Islet precursor cell (in vitro differentiated cells): Measurements from ENCODE around the gene PDZK1IP1.
"Not testable (repeated sequence)": the region's sequence is repeated elsewhere in the genome, so short reads cannot be mapped to it uniquely, and the experiment has no call there.

ENCODE experiments used
- DNase-seq: peaks from one replicate; pipeline ENCODE4 v3.0.0-alpha.2; 2018

PDZK1IP1 gene

DNA sequence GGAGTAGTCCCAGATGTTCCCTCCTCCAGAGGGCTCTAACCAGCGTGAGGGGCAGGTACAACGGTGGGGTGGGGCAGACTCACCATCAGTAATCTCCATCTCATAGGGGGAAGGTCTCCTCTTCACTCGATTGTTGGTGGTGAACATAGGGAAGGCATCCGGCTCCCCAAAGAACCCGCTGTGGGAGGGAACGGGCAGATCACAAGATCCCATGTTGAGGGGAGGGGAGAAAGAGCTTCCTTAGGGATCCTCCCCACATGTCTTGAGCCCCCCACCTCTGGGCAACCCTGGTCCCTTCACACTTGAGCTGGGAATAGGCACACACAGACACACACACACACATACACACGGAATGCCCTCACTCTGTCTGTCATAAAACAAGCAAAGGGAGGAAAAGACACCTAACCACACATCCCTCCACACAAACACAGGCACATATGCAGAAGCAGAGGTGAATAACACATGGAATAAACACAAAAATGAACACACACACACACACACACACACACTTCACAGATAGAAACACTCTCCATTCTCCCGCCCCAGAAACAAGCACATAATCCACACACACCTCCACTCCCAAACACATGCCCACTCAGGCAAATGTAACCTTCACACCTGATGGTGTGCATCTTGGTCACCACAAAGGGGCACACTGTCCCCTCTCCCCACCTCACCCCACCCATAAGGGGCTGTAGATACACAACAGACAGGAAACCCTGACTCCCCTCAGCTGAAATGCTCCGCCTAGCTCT, 34.3 kb upstream of the PDZK1IP1 start:
- DNase-seq: no peak

DNA sequence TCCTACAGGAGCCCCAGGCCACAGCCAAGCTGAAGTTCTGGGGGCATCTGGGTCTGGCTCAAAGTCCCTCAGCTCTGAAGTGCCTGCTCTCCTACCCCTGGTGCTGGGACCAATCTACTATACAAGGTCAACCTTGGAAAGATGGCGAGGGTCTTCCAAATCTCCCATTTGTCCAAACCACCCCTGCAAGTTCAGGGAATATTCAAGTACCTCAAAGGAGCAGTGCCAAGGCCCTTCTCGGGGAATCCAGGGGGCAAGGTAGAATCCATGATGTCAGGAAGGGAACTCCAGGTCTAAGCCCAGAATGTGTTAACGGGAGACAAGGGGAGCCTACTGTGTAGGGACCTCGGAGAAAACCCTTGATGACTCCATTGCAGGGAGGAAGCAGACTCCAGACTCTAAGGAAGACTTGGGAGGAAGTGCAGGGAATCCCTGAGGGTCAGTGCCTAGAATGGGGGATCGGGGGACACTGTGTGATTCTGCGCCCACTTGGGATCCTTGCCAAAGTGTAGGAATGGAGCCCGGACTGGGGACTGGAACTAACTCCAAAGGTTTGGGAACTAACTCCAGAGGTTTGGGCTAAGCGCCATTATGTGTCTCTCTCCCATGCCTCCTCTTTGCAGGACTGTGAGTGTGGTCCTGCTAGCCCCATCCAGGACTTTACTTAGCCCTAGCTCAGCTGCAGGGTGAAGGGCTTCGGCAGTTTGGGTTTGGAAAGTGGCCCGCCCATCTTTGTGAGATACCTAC, 33.5 kb upstream of the PDZK1IP1 start:
- no peak for DNase-seq

- DNase-seq: no peak
Observed at GRCh38 chr1:47222476-47222875, 32.6 kb upstream of the PDZK1IP1 start.

DNA sequence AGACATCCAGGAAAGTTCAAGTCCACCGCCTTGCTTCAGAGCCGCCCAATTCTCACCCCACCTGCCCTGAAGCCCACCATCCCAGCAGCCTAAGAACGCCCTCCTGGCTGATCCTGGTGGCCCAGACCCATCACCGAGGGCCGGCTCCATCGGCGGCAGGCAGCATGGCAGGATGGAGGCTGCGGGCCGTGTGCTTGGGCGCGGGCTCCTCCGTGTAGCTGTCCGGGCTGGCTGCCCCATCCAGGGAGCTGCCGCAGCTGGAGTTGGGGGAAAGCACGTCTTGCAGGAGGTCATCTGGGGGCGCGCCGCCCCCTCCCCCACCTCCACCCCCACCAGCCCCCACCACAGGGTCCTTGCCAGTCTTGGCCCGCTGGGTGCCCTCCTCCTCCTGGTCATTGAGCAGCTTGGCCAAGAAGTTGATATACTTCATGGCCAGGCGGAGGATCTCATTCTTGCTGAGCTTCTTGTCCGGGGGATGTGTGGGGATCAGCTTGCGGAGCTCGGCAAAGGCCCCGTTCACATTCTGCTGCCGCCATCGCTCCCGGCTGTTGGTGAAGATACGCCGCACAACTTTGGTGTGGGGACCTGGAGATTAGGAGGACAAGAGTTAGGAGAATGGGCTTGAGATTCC, 29.9 kb upstream of the PDZK1IP1 start:
- DNase-seq: no peak

GRCh38 chr1:47219001-47219400, 29.2 kb upstream of the PDZK1IP1 start:
- DNase-seq: no peak

GRCh38 chr1:47216278-47217059, 26.6 kb upstream of the PDZK1IP1 start:
- no peak for DNase-seq

DNA sequence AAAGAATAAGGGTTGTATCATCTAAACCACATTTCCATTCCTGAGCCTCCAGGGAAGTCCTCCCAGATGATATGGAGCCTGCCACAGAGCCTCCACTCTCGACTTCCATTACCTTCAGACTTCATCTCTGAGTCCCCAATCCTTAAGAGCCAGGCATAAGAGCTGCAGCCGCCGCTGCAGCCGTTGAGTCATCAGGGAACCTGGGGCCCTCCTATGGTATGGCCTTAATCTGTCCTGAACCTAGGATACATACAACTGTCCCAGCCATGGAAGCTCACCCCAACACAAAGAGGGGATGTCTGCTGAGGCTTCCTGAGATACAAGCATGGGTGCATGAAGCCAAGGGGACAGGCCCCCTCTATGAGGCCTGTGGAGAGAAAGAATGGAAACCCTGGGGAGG, 25.9 kb upstream of the PDZK1IP1 start:
- DNase-seq: no peak

GRCh38 chr1:47214549-47214948, 24.7 kb upstream of the PDZK1IP1 start:
- no peak for DNase-seq

DNA sequence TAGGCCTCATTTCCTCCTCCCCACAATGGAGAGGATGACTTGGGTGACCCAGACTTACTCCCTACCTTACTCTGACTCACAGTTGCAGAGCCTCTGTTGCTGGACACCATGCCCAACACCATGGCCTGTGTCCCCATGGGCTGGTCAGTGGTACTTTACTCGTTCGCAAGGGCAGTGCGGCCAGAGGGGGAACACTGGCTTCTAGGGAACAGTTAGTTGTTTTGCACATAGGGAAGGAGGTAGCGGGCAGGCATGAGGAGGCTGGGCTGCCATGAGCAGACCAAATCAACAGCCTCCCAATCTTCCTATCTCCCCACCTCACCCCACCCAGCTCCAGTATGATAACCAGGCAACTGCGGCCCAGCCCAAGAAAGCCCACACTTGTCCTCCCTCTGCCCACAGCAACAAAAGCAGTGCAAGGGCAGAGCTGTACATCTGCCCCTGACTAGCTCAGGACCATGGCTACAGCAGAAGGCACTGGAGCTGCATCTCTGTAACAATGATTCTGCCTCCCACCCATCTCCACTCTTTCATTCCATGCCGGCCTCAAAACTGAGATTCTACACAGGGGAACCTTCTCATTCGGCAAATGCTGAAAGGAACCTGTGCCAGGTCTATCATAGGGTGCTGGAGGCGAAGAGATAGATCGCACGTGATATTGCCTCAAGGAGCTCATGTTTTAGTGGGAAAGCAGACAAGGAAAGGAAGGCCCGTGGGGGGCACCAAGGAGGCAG, 23.6 kb upstream of the PDZK1IP1 start:
- no peak for DNase-seq

DNA sequence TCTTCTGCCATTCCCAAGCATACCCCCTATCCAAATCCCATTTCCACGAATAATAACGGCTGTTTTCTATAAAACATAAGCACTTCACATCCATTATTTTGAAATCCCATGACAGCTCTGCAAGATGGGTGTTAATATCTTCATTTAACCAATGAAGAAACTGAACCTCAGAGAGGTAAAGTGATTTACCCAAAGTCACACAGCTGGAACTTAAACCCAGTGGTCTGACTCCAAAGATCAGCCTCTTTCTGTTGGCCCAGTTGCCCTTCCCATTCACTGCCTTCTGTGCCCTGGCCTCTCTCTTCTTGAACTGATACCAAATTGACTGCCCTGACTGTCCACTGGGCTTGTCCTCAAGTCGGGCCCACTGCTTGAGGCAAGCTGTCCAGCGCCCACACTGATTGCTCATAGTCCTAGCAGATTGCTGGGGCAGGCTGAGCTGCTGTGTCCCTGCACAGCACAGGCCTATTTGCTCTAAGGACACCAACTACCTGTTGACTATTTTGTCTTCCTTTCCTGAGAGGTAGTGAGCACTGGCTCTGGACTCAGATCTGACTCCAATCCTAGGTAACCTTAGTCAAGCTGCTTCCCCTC, 22.9 kb upstream of the PDZK1IP1 start:
- DNase-seq: no peak

DNA sequence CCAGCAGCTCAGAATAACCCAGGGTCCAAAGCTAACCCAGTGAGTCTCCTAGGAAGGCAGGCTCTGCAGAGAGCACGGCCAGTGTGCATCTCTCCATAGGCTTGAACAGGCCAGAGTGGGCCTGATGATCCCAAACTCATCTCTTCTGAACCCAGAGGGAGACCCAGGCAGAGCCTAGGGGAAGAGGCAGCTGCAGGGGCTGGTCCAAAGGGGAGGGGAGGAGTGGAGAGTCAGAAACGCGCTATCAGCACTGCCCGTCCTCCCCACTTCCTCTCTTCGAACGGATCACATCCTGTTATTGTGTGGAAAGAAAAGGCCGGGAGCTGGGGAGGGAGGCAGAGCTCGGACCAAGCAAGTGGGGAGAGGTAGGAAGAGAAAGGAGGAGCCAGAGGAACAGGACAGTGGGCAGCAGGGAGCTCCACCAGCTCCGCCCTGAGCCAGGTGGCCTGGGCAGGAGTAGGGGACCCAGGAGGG, 22.0 kb upstream of the PDZK1IP1 start:
- no peak for DNase-seq

- peak; percentile 88 for DNase-seq
Observed at GRCh38 chr1:47210666-47211065, 20.8 kb upstream of the PDZK1IP1 start.

DNA sequence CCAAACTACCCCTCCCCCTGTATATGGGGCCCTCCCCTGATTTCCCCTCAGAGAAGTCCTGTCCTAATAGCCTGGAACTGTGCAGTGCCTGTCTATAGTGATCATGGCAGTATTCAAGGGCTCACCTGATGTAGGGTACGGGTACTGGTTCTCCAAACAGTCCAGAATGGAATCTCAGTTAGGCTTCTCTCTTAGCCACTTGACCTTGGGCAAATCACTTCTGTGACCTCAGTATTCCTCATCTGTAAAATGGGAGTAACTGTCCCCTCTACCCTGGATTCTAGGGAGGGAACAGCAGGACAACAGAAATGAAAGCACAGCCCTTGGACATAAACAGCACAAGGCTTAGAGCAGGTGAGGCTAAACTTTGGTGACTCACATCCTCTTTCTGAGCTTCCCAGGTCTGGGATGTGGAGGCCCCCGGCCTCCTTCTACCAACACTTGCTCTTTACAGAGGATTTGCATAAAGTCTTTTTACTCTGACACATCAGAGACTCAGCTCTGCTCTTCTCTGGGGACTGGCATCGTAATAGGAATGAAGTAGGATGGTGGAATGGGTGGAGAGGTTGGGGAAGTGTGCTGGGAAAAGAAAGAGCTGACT, 20.0 kb upstream of the PDZK1IP1 start:
- DNase-seq: no peak

DNA sequence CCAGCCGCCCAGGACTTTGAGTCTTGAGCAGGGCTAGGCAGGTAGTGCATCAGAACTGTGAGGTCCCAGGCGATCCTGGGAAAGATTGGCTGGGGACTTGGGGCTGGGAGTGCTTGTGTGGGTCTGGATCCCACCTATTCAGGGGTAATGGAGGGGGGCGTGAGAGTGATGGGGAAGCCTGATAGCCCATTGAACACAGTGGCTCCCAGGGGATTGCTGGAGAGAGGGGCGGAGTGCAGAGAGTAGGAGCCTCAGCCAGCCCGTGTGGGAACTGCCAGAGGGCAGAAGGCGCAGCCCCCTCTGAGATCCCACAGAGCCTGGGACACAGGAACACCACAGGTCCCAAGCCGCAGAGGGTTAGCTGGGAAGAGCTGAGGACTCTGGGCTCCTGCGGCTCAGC, 19.3 kb upstream of the PDZK1IP1 start:
- DNase-seq: no peak

DNA sequence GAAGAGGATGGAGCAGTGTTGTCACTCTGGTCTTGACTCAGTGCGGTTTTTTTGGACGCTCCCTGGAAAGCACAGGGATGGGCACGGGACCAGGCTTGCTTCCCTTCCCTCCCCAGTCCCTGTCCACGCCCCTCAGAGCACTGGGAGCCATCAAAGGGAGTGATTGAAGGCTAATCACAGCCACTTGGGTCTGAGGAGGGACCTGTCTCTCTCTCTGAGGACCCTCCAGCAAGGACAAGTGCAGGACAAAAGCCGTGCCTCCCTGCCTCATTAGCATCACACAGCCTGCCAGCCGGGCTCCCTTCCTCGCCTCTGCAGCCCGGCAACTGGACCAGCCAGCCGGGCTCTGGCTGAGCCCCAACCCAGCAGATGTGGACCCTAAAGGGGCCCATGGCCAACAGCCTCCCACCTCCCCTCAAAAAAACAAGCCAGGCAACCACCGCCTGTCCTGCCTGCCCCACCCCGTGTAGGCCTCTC, 18.6 kb upstream of the PDZK1IP1 start:
- DNase-seq: no peak

DNA sequence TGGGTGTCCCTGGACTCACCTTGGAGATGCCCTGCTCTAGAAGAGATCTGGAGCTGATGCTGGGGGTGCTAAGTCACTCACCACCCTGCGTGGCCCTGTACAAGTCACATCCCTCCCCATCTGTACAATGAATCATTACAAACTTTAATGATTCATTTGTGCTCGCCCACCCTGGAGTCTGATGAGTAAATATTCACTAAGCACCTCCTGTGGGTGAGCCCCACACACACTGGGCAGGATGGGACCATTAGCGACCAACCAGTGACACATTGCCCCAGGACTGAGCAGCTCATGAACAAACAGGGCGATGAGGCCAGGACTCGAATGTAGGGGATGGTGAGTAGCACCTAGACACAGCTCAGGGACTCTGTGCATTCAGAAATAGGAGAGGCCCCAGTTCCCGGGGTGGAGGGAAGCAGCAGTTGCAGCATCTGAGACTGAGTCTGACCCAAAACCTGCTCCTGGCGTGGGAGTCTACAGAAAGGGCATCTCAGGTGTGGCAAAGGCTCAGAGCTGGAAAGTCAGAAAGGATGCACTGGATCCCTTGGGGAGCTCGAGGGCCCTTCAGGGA, 18.1 kb upstream of the PDZK1IP1 start:
- no peak for DNase-seq

- no peak for DNase-seq
Observed at GRCh38 chr1:47205918-47206317, 16.1 kb upstream of the PDZK1IP1 start.

- not testable (repeated sequence) for DNase-seq
Observed at GRCh38 chr1:47203504-47203903, 13.7 kb upstream of the PDZK1IP1 start.

- peak; percentile 81 for DNase-seq
Observed at GRCh38 chr1:47201179-47201578, 11.3 kb upstream of the PDZK1IP1 start.

GRCh38 chr1:47198214-47198613, 8.4 kb upstream of the PDZK1IP1 start:
- no peak for DNase-seq

DNA sequence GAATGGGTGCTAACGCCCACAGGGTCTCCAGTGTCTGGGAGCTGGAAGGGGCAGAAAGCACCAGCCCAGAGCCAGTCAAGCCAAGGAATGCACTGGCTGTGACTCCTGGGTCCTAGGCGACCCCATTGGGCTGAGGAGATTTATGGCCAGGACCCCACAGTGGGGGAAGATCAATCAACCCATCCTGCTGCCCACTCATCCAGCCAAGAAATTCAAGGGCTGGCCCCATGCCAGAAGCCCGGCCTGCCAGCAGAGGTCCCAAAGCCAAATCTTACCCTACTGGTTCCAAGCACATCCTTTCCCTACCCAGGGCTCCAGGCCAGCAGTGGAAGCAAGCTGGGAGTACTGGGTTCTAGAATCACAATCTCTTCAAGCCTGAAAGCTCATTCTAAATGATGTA, 6.8 kb upstream of the PDZK1IP1 start:
- DNase-seq: peak; percentile 51
